AG10803 (cell line): ENCODE results near the gene LTBP1.

Source experiments
- DNase-seq: peaks from one replicate; pipeline ENCODE4 v3.0.0; 2010; ENCODE audit warnings: low read depth
- H3K4me3 ChIP-seq: 2 replicates; pipeline ENCODE4 v1.5.1; 2011; ENCODE audit warnings: mild to moderate bottlenecking, low read length, control low read depth
- CTCF ChIP-seq: conservative IDR thresholded peaks from 2 replicates; pipeline ENCODE4 v1.5.1; 2011; ENCODE audit warnings: mild to moderate bottlenecking, low read length, control low read depth, inconsistent platforms

LTBP1 gene

GRCh38 chr2:32931945-32932709 is 14.6 kb upstream of the LTBP1 start:
- no peak for TF ChIP-seq CTCF
- H3K4me3 ChIP-seq = no peak overlapping the region
- DNase-seq = no peak

- no peak for TF ChIP-seq CTCF
- DNase-seq = no peak
- no peak overlapping the region for H3K4me3 ChIP-seq
Observed at GRCh38 chr2:32932825-32933755, 13.7 kb upstream of the LTBP1 start.

GRCh38 chr2:32933756-32934095 is 13.0 kb upstream of the LTBP1 start:
- H3K4me3 ChIP-seq = no peak overlapping the region
- TF ChIP-seq CTCF = no peak
- no peak for DNase-seq

GRCh38 chr2:32937602-32938448 is 8.9 kb upstream of the LTBP1 start:
- DNase-seq = no peak
- no peak overlapping the region for H3K4me3 ChIP-seq
- TF ChIP-seq CTCF = no peak

GRCh38 chr2:32938934-32939333 is 7.8 kb upstream of the LTBP1 start:
- H3K4me3 ChIP-seq = no peak overlapping the region
- TF ChIP-seq CTCF = no peak
- DNase-seq = no peak

- no peak for DNase-seq
- no peak for TF ChIP-seq CTCF
- no peak overlapping the region for H3K4me3 ChIP-seq
Observed at GRCh38 chr2:32940316-32940997, 6.3 kb upstream of the LTBP1 start.
